MM.1S (cell line): Measurements from ENCODE around the gene RBM42.

Source experiments
- CTCF ChIP-seq: fragments of 300-600 bp; sonication (generic); IDR thresholded peaks from 2 replicates; pipeline ENCODE4 v1.5.1; 2016; ENCODE audit warnings: antibody characterized with exemption, low read length, mixed read lengths
- EZH2 ChIP-seq: fragments of 300-600 bp; sonication (generic); optimal IDR thresholded peaks from 2 replicates; pipeline ENCODE3; 2017; ENCODE audit warnings: low read depth, mild to moderate bottlenecking, antibody characterized with exemption, low read length, mixed read lengths
- EZH2phosphoT487 ChIP-seq: fragments of 300-600 bp; sonication (generic); IDR thresholded peaks from 2 replicates; pipeline ENCODE4 v1.6.1; 2018; ENCODE audit warnings: antibody characterized with exemption, low read length

DNA sequence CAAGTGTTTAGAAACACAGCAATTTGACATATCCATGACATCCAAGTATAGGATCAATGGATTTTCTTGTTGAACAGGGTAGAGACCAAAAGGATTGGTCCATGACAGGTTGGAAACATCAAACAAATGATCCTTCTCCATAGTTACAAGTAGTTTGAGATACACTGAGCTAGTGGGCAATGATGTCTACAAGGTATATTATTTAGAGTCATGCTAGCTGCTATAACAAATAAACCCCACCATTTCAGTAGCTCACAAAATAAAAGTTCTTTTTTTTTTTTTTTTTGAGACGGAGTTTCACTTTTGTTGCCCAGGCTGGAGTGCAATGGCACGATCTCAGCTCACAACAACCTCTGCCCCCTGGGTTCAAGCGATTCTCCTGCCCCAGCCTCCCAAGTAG, 21.2 kb upstream of the RBM42 start:
- TF ChIP-seq CTCF (no peak), EZH2 (no peak), EZH2phosphoT487 (no peak)
